HepG2 (cell line): ENCODE results near the gene FAM171A2. TPM values are rescaled to one million over a fixed set of nuclear protein-coding genes. Genes with fewer than 3 reads are reported as not detected.

Experiments
- ATAC-seq: fragments of 200-7000 bp; cut with Tn5 transposase; 3 replicates; pipeline ENCODE4 v1.9.1; 2020; ENCODE audit warnings: mild to moderate bottlenecking, moderate library complexity
- BruUV-seq: library from RNA; stranded (reverse); fragments of 400-500 nt; replicated peaks from 2 replicates; lab custom pipeline; 2021; lab: Mats Ljungman, UMichigan
- CTCF ChIA-PET: fragments of 300-600 bp; formaldehyde crosslinking; extraction: SDS; loops from one replicate; lab custom pipeline; 2021; ENCODE audit warnings: low total read pairs, inconsistent platforms, low intra/inter-chr PET ratio; lab: Yijun Ruan, JAX
- POLR2A ChIA-PET: fragments of 350-600 bp; sonication (Branson Sonifier 250); formaldehyde crosslinking; loops from one replicate; lab custom pipeline; 2020; ENCODE audit warnings: antibody characterized with exemption, inconsistent platforms; lab: Yijun Ruan, JAX
- DNase-seq: peaks from one replicate; pipeline ENCODE4 v3.0.0-alpha.2; 2015; ENCODE audit warnings: low spot score
- FAIRE-seq: peaks from 3 replicates; lab custom pipeline; 2011; peaks lifted over from hg19 to GRCh38; lab: Jason Lieb, UNC
- H2AFZ ChIP-seq: one replicate; pipeline ENCODE4 v1.6.1; 2011; ENCODE audit warnings: low read length, inconsistent platforms
- H3K27ac ChIP-seq: fragments of 300-600 bp; 3 replicates; pipeline ENCODE4 v1.8.0; 2011; ENCODE audit warnings: mixed run types, mild to moderate bottlenecking, mixed read lengths, low read length, inconsistent platforms; ENCODE audit not compliant: insufficient read depth; ENCODE audit errors: extremely low read length
- H3K27me3 ChIP-seq, 2 experiments: fragments of 200-600 bp in 1 of 2; 2 replicates in 1 of 2; 3 replicates in 1 of 2; pipeline versions ENCODE4 v1.6.0 to v1.8.0; 2011; ENCODE audit warnings: low read length in 2 of 2, mild to moderate bottlenecking in 2 of 2, moderate library complexity in 2 of 2, inconsistent platforms in 1 of 2; ENCODE audit not compliant: insufficient read depth in 2 of 2, control insufficient read depth in 1 of 2
- H3K36me3 ChIP-seq, 2 experiments: fragments of 200-600 bp in 1 of 2; replicated peaks in 1 of 2; 2 replicates in 1 of 2; 3 replicates in 1 of 2; pipeline versions ENCODE4 v1.5.1 to v1.8.0; 2011; ENCODE audit warnings: low read length in 2 of 2, inconsistent platforms in 1 of 2; ENCODE audit not compliant: insufficient read depth in 2 of 2, control insufficient read depth in 1 of 2
- H3K4me1 ChIP-seq: 2 replicates; pipeline ENCODE4 v1.5.1; 2012; ENCODE audit warnings: low read length, inconsistent platforms; ENCODE audit not compliant: insufficient read depth
- H3K4me2 ChIP-seq: 2 replicates; pipeline ENCODE4 v1.6.0; 2011; ENCODE audit warnings: low read depth, low read length, inconsistent platforms
- H3K4me3 ChIP-seq, 3 experiments: fragments of 200-600 bp in 1 of 3; sonication (generic), shearing (Covaris generic) in 1 of 3; replicated peaks in 1 of 3; 2 replicates each; pipeline ENCODE4 v1.5.1; 2011 to 2016; ENCODE audit warnings: low read length in 3 of 3, inconsistent platforms in 2 of 3, low read depth in 2 of 3, mild to moderate bottlenecking in 2 of 3, control low read depth in 1 of 3, mixed read lengths in 1 of 3; ENCODE audit not compliant: insufficient read depth in 1 of 3
- H3K79me2 ChIP-seq: one replicate; pipeline ENCODE4 v1.6.1; 2011; ENCODE audit warnings: low read length, inconsistent platforms; ENCODE audit not compliant: insufficient read depth
- H3K9ac ChIP-seq: 2 replicates; pipeline ENCODE4 v1.6.0; 2011; ENCODE audit warnings: mild to moderate bottlenecking, low read depth, low read length, inconsistent platforms; ENCODE audit not compliant: insufficient read depth
- H3K9me3 ChIP-seq: 2 replicates; pipeline ENCODE4 v1.5.1; 2012; ENCODE audit warnings: mild to moderate bottlenecking, low read length
- H4K20me1 ChIP-seq: 2 replicates; pipeline ENCODE4 v1.6.0; 2011; ENCODE audit warnings: inconsistent platforms, mild to moderate bottlenecking, low read length, moderate library complexity; ENCODE audit not compliant: insufficient read depth
- GABPA ChIP-seq, 2 experiments: IDR thresholded peaks; 2 replicates each; pipeline ENCODE4 v1.6.1; 2011 to 2016; ENCODE audit warnings: low read depth in 2 of 2, low read length in 1 of 2, missing biosample characterization in 1 of 2, missing genetic modification characterization in 1 of 2
- MZF1 ChIP-seq: sonication (generic); formaldehyde crosslinking; IDR thresholded peaks from 2 replicates; pipeline ENCODE4 v1.8.1; 2023; ENCODE audit warnings: mild to moderate bottlenecking, missing genetic modification reagents, borderline replicate concordance
- PRDM15 ChIP-seq: sonication (generic); formaldehyde crosslinking; IDR thresholded peaks from 2 replicates; pipeline ENCODE4 v1.4.0; 2020; ENCODE audit warnings: missing genetic modification reagents
- SOX6 ChIP-seq, 2 experiments: fragments of 450-650 bp in 1 of 2; sonication (generic) in 1 of 2; formaldehyde crosslinking in 1 of 2; IDR thresholded peaks; 2 replicates each; pipeline versions ENCODE4 v1.4.0 to v1.6.1; 2017 to 2020; ENCODE audit warnings: antibody characterized with exemption in 1 of 2, mild to moderate bottlenecking in 1 of 2, missing genetic modification reagents in 1 of 2
- ZNF546 ChIP-seq: sonication (generic); formaldehyde crosslinking; conservative IDR thresholded peaks from 2 replicates; pipeline ENCODE4 v1.8.1; 2023; ENCODE audit warnings: mild to moderate bottlenecking, missing genetic modification reagents
- ZNF629 ChIP-seq: sonication (generic); formaldehyde crosslinking; conservative IDR thresholded peaks from 2 replicates; pipeline ENCODE4 v1.5.0; 2020; ENCODE audit warnings: missing genetic modification reagents
- WGBS: methylation state at CpG from one replicate; pipeline ENCODE4 v1.1.6; 2017; ENCODE audit warnings: low lambda C conversion rate; 5-methylcytosine and 5-hydroxymethylcytosine counted together
- in situ Hi-C: cut with HindIII; loops from 2 replicates; pipeline ENCODE4 v1.10.0; 2017; ENCODE audit warnings: low pct_unique_long_range_greater_than_20kb; ENCODE audit not compliant: extremely low pct_ligation_motif_present
- intact Hi-C: fragments of 100-400 bp; cut with micrococcal nuclease; formaldehyde crosslinking; loops from one replicate; pipeline ENCODE4 v1.10.0; 2022; ENCODE audit not compliant: unreplicated experiment
- polyA plus RNA-seq, 8 experiments: library from polyadenylated mRNA; depleted of rRNA in 3 of 8; stranded (reverse) in 7 of 8; unstranded in 1 of 8; fragments of >200 nt; fragmentation: Illumina TruSeq in 4 of 8; extraction: Trizol in 4 of 8; gene quantifications; 2 replicates each; pipeline versions ENCODE4 v1.2.1 to v1.2.3, GENCODE V29; 2011 to 2016; ENCODE audit warnings: low read depth in 4 of 8, missing spikeins in 1 of 8, mixed read lengths in 1 of 8; ENCODE audit not compliant: insufficient read depth in 1 of 8
- total RNA-seq, 5 experiments: library from RNA; depleted of rRNA; stranded (reverse); fragments of >200 nt; fragmentation: Illumina TruSeq; extraction: Trizol; gene quantifications; 2 replicates each; pipeline ENCODE4 v1.2.3, GENCODE V29; 2016; ENCODE audit warnings: low read depth in 1 of 5

Gene FAM171A2
- total and polyA plus RNA-seq, 2 of the 13 experiments (the other 11 are each of a cell fraction or from before 2014, with no cell fraction given), result 1.8 to 3.6 TPM

GRCh38 chr17:44327715-44328449 is 35.8 kb downstream of the FAM171A2 start:
- WGBS, result 58% methylated on average over 7 of the region's 7 CpGs
- FAIRE-seq (no peak), DNase-seq (no peak), ATAC-seq (no peak)
- H3K36me3 ChIP-seq, result no peaks in the 10 kb centered on the region
- H2AFZ ChIP-seq, result no peak overlapping the region
- no peaks in the 10 kb centered on the region for H3K9me3 ChIP-seq
- peak overlapping the region in 1 of 3 experiments; percentile 57; a peak in 1 of 6 replicates for H3K4me3 ChIP-seq
- in situ Hi-C loops (loop anchor here (5.0 kb wide), 1 partner anchor 106 kb away; no protein-coding TSS in a partner anchor), intact Hi-C loops (loop anchor here (2.0 to 10.0 kb wide), 3 partner anchors 17 to 126 kb away; partner anchors contain the start of gene GRN)
- TF ChIP-seq PRDM15 (CRISPR knock-in tag) (peak; percentile 75; the same call in 1 of the 2 replicates), MZF1 (CRISPR knock-in tag) (no peak), SOX6 (IDR thresholded peaks at IDR 0.05) (no peak), SOX6 (CRISPR knock-in tag; IDR thresholded peaks at IDR 0.05) (no peak; the same call in 1 of the 2 replicates), GABPA (IDR thresholded peaks at IDR 0.05; ENCODE audit: low read depth, low read length) (0 out of 2 replicates have a peak, but pooled peaks have one; percentile 2), GABPA (CRISPR knock-in tag; IDR thresholded peaks at IDR 0.05; ENCODE audit: low read depth) (no peak), ZNF629 (CRISPR knock-in tag) (peak; percentile 65), ZNF546 (CRISPR knock-in tag) (0 out of 2 replicates have a peak, but pooled peaks have one; percentile 27)
- no TSS peak for BruUV-seq
- peaks cover 60% of the 10 kb centered on the region for H3K4me1 ChIP-seq
- ChIA-PET POLR2A (interaction anchor here (0.8 to 1.3 kb wide), 4 partner anchors 10 to 110 kb away, joined by 3 to 10 read pairs (median 6); partner anchors contain the start of gene UBTF), CTCF (no interaction called here)
- H3K4me2 ChIP-seq, result peak overlapping the region; percentile 73
- H3K79me2 ChIP-seq, result peaks cover 12% of the 10 kb centered on the region
- H4K20me1 ChIP-seq, result no peaks in the 10 kb centered on the region
- no peak overlapping the region for H3K9ac ChIP-seq
- H3K27me3 ChIP-seq, result peaks cover 0 to 5% of the 10 kb centered on the region in 2 experiments; a peak in 2 of 5 replicates
- H3K27ac ChIP-seq, result peak overlapping the region; percentile 27
